ENCODE results near the gene LRCH2. TPM values are rescaled to one million over a fixed set of nuclear protein-coding genes. Genes with fewer than 3 reads are reported as not detected.

LRCH2 gene, protein sequence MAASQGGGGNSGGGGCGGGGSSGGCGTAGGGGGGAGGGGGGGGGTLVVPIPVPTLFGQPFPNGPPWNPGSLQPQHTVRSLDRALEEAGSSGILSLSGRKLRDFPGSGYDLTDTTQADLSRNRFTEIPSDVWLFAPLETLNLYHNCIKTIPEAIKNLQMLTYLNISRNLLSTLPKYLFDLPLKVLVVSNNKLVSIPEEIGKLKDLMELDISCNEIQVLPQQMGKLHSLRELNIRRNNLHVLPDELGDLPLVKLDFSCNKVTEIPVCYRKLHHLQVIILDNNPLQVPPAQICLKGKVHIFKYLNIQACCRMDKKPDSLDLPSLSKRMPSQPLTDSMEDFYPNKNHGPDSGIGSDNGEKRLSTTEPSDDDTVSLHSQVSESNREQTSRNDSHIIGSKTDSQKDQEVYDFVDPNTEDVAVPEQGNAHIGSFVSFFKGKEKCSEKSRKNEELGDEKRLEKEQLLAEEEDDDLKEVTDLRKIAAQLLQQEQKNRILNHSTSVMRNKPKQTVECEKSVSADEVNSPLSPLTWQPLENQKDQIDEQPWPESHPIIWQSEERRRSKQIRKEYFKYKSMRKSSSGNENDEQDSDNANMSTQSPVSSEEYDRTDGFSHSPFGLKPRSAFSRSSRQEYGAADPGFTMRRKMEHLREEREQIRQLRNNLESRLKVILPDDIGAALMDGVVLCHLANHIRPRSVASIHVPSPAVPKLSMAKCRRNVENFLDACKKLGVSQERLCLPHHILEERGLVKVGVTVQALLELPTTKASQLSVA
- 1 to 10 TPM in 1 of 4 donors, under 1 TPM in 2, not detected in 1; 0.42 to 1.4 (median 0.44) TPM for total RNA-seq

DNA sequence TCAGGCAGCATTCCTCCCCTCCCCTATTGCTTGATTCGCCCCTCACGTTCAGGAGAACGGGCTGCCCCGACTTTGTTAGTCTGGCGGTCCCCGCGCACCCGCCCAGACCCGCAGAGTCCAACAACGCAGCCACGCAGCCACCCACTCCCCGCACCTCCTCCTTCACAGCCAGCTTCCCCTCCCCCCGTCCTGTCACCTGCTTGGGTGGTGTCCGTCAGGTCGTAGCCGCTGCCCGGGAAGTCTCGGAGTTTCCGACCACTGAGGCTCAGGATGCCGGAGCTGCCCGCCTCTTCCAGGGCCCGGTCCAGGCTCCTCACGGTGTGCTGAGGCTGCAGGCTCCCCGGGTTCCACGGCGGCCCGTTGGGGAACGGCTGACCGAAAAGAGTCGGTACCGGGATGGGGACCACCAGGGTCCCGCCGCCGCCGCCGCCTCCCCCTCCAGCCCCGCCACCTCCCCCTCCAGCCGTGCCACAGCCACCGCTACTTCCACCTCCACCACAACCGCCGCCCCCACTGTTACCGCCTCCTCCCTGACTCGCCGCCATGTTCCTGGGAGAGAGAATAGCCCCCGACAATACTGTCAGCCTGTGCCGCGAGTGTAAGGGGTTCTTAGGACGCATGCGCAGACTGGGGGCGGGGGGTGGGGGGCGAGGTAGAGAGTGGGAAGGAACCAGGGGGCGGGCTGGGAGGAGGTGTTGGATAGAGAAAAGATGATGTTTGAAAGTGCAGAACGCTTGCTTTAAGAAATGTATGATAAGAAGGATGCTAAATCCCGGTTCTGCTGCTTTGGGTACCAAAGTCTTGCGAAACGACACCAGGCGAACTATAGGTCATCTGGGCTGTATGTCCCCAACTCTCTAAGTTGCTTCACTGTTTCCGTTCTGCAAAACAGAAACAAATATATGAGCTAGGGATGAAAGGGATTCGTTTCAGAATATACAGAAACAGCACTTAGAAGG lies at the start of gene LRCH2:
Gene LRCH2, minus strand, starts transcription at position 600 of the 959 bp plus-strand sequence. Its CDS starts 55 bp downstream, at position 545.
- H3K4me3 ChIP-seq: peak within 1 kb of the TSS; percentile 48
- H3K27ac ChIP-seq: no peak within 1 kb of the TSS
- 22% methylated on average over 44 of the region's 59 CpGs for WGBS
- H3K4me1 ChIP-seq: no peaks in the 10 kb centered on the region
- H3K9me3 ChIP-seq: no peaks in the 10 kb centered on the region
- H3K27me3 ChIP-seq: peaks cover 9% of the 10 kb centered on the region
- no peak for TF ChIP-seq POLR2A (IDR thresholded peaks at IDR 0.05)
- no peak for TF ChIP-seq CTCF (IDR thresholded peaks at IDR 0.05)
- no peak for TF ChIP-seq POLR2AphosphoS5 (IDR thresholded peaks at IDR 0.05)
- TF ChIP-seq EP300 (IDR thresholded peaks at IDR 0.05): no peak
- peak in 1 of 2 donors; percentile 54 for DNase-seq (ENCODE audit: low spot score in 2 of 2)
- no peaks in the 10 kb centered on the region for H3K36me3 ChIP-seq

GRCh38 chrX:115269051-115269683 lies 35.3 kb upstream of the LRCH2 start:
- TF ChIP-seq EP300 (IDR thresholded peaks at IDR 0.05) (no peak), POLR2AphosphoS5 (IDR thresholded peaks at IDR 0.05) (no peak), POLR2A (IDR thresholded peaks at IDR 0.05) (no peak), CTCF (IDR thresholded peaks at IDR 0.05) (no peak)
- Histone ChIP-seq H3K36me3 (no peaks in the 10 kb centered on the region), H3K9me3 (no peaks in the 10 kb centered on the region), H3K4me1 (no peaks in the 10 kb centered on the region), H3K27me3 (no peaks in the 10 kb centered on the region), H3K4me3 (no peak overlapping the region), H3K27ac (no peak overlapping the region)
- 89% methylated on average over 1 of the region's 1 CpG for WGBS
- DNase-seq (ENCODE audit: low spot score in 2 of 2): no peak

- no peak for DNase-seq (ENCODE audit: low spot score in 2 of 2)
- TF ChIP-seq EP300 (IDR thresholded peaks at IDR 0.05) (no peak), CTCF (IDR thresholded peaks at IDR 0.05) (no peak), POLR2AphosphoS5 (IDR thresholded peaks at IDR 0.05) (no peak), POLR2A (IDR thresholded peaks at IDR 0.05) (no peak)
- WGBS: 40% methylated on average over 3 of the region's 3 CpGs
Observed at GRCh38 chrX:115268421-115268820, 34.5 kb upstream of the LRCH2 start.

DNA sequence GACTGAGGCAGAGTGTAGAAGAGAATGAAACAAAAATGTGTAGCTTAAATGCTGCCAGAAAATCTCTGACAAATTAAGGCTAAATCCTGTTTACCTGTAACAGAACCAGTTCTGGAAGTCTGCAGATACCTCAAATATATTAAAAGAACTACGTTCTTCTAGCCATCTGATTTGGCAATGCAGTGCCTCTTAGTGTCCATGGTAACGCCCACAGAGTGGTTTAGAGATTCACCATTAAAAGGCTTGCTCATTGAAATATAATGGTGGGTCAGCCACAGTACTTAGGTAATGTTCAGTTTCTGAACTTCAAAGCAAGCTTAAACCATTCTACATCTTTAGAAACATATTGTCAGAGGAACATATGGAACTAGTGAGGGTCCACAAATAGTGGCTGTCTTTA lies 32.4 kb upstream of the LRCH2 start:
- Histone ChIP-seq H3K9me3 (no peaks in the 10 kb centered on the region), H3K27me3 (no peaks in the 10 kb centered on the region), H3K36me3 (no peaks in the 10 kb centered on the region), H3K4me3 (no peak overlapping the region), H3K27ac (no peak overlapping the region), H3K4me1 (no peaks in the 10 kb centered on the region)
- DNase-seq (ENCODE audit: low spot score in 2 of 2): no peak
- WGBS: 49% methylated on average over 2 of the region's 2 CpGs
- TF ChIP-seq EP300 (IDR thresholded peaks at IDR 0.05) (no peak), POLR2A (IDR thresholded peaks at IDR 0.05) (no peak), POLR2AphosphoS5 (IDR thresholded peaks at IDR 0.05) (no peak), CTCF (IDR thresholded peaks at IDR 0.05) (no peak)

More at GRCh38 chrX:115268421-115268820, 34.5 kb upstream of the LRCH2 start:
- H3K36me3 ChIP-seq: no peaks in the 10 kb centered on the region
- H3K4me3 ChIP-seq: no peak overlapping the region
- no peaks in the 10 kb centered on the region for H3K27me3 ChIP-seq
- H3K4me1 ChIP-seq: no peaks in the 10 kb centered on the region
- no peaks in the 10 kb centered on the region for H3K9me3 ChIP-seq
- H3K27ac ChIP-seq: no peak overlapping the region

Measured in suprapubic skin (tissue), 4 donors.